Activated CD4-positive, alpha-beta T cell treated with anti-CD3 and anti-CD28 coated beads, Interleukin-10, Interleukin-2, amounts not matched to agents 100 ng/mL and 50 ng/mL, durations not matched to agents 16 hours and 8 hours (primary cell): ENCODE results near the gene NUDT14.

Experiments
- DNase-seq: peaks from one replicate; pipeline ENCODE4 v3.0.0-alpha.2; 2020

Gene NUDT14

GRCh38 chr14:105155681-105156413 is 25.3 kb downstream of the NUDT14 start:
- no peak for DNase-seq

GRCh38 chr14:105155071-105155651 is 26.0 kb downstream of the NUDT14 start:
- no peak for DNase-seq

GRCh38 chr14:105154476-105154871 is 26.6 kb downstream of the NUDT14 start:
- no peak for DNase-seq

- DNase-seq = no peak
These were observed 27.2 kb downstream of the NUDT14 start for GRCh38 chr14:105153739-105154475.

GRCh38 chr14:105153331-105153731 is 27.8 kb downstream of the NUDT14 start:
- DNase-seq = no peak

- DNase-seq = no peak
These were observed 28.3 kb downstream of the NUDT14 start for GRCh38 chr14:105152794-105153241.

- no peak for DNase-seq
These were observed 29.0 kb downstream of the NUDT14 start for GRCh38 chr14:105151838-105152793.

GRCh38 chr14:105151084-105151837 is 29.9 kb downstream of the NUDT14 start:
- no peak for DNase-seq

GRCh38 chr14:105150368-105151083 is 30.6 kb downstream of the NUDT14 start:
- DNase-seq = no peak

- DNase-seq = no peak
These were observed 31.1 kb downstream of the NUDT14 start for GRCh38 chr14:105150026-105150367.

GRCh38 chr14:105149146-105149781 is 31.8 kb downstream of the NUDT14 start:
- DNase-seq = no peak

- no peak for DNase-seq
These were observed 32.4 kb downstream of the NUDT14 start for GRCh38 chr14:105148604-105149145.

- DNase-seq = no peak
These were observed 33.2 kb downstream of the NUDT14 start for GRCh38 chr14:105147671-105148603.

GRCh38 chr14:105146976-105147635 is 34.0 kb downstream of the NUDT14 start:
- DNase-seq = no peak

GRCh38 chr14:105146181-105146975 is 34.7 kb downstream of the NUDT14 start:
- DNase-seq = no peak

- no peak for DNase-seq
These were observed 35.5 kb downstream of the NUDT14 start for GRCh38 chr14:105145381-105146180.
